HEK293T (cell line): ENCODE data around the gene DOK4.

Experiments used
- CTCF ChIA-PET: fragments of 350-600 bp; formaldehyde crosslinking; extraction: SDS; loops from one replicate; lab custom pipeline; 2021; ENCODE audit warnings: antibody characterized with exemption, inconsistent platforms; lab: Yijun Ruan, JAX
- POLR2A ChIA-PET: fragments of 350-600 bp; formaldehyde crosslinking; extraction: SDS; loops from one replicate; lab custom pipeline; 2020; ENCODE audit warnings: antibody characterized with exemption, inconsistent platforms; lab: Yijun Ruan, JAX
- DNase-seq: peaks from one replicate; pipeline ENCODE4 v3.0.0; 2012; ENCODE audit warnings: mixed read lengths; ENCODE audit errors: extremely low spot score
- ARNT ChIP-seq: fragments of 450-650 bp; IDR thresholded peaks from 2 replicates; pipeline ENCODE4 v1.6.1; 2017; ENCODE audit warnings: mild to moderate bottlenecking
- BHLHE40 ChIP-seq: fragments of 450-650 bp; IDR thresholded peaks from 2 replicates; pipeline ENCODE4 v1.6.1; 2016; ENCODE audit warnings: mild to moderate bottlenecking, moderate library complexity, borderline replicate concordance
- CTBP1 ChIP-seq: fragments of 450-650 bp; IDR thresholded peaks from 2 replicates; pipeline ENCODE4 v1.6.1; 2016; ENCODE audit warnings: borderline replicate concordance
- ELF4 ChIP-seq: fragments of 450-650 bp; IDR thresholded peaks from 2 replicates; pipeline ENCODE4 v1.6.1; 2017; ENCODE audit warnings: antibody characterized with exemption
- FOXA1 ChIP-seq: fragments of 450-650 bp; IDR thresholded peaks from 2 replicates; pipeline ENCODE4 v1.6.1; 2016; ENCODE audit warnings: mild to moderate bottlenecking
- FOXK2 ChIP-seq: fragments of 450-650 bp; IDR thresholded peaks from 2 replicates; pipeline ENCODE4 v1.6.1; 2016; ENCODE audit warnings: mild to moderate bottlenecking
- FOXM1 ChIP-seq: fragments of 450-650 bp; IDR thresholded peaks from 2 replicates; pipeline ENCODE4 v1.6.1; 2017; ENCODE audit warnings: mild to moderate bottlenecking, borderline replicate concordance
- HDGF ChIP-seq: fragments of 450-650 bp; IDR thresholded peaks from 2 replicates; pipeline ENCODE4 v1.6.1; 2017; ENCODE audit warnings: antibody characterized with exemption, borderline replicate concordance
- L3MBTL2 ChIP-seq: fragments of 450-650 bp; conservative IDR thresholded peaks from 2 replicates; pipeline ENCODE4 v1.6.1; 2016; ENCODE audit warnings: mild to moderate bottlenecking
- LEF1 ChIP-seq: fragments of 450-650 bp; IDR thresholded peaks from 2 replicates; pipeline ENCODE4 v1.6.1; 2017; ENCODE audit warnings: mild to moderate bottlenecking, borderline replicate concordance
- NFRKB ChIP-seq: fragments of 450-650 bp; IDR thresholded peaks from 2 replicates; pipeline ENCODE4 v1.6.1; 2016; ENCODE audit warnings: mild to moderate bottlenecking, moderate library complexity
- SP1 ChIP-seq: fragments of 450-650 bp; IDR thresholded peaks from 2 replicates; pipeline ENCODE4 v1.6.1; 2017
- SUZ12 ChIP-seq: fragments of 450-650 bp; IDR thresholded peaks from 2 replicates; pipeline ENCODE4 v1.6.1; 2016; ENCODE audit warnings: mild to moderate bottlenecking
- TARDBP ChIP-seq: fragments of 450-650 bp; IDR thresholded peaks from 2 replicates; pipeline ENCODE4 v1.6.1; 2016
- ZNF384 ChIP-seq: fragments of 450-650 bp; IDR thresholded peaks from 2 replicates; pipeline ENCODE4 v1.6.1; 2016
- TF ChIP-seq, protein P1 (sequence below): fragments of 450-650 bp; IDR thresholded peaks from 2 replicates; pipeline ENCODE4 v1.6.1; 2016

The DOK4 gene

DNA sequence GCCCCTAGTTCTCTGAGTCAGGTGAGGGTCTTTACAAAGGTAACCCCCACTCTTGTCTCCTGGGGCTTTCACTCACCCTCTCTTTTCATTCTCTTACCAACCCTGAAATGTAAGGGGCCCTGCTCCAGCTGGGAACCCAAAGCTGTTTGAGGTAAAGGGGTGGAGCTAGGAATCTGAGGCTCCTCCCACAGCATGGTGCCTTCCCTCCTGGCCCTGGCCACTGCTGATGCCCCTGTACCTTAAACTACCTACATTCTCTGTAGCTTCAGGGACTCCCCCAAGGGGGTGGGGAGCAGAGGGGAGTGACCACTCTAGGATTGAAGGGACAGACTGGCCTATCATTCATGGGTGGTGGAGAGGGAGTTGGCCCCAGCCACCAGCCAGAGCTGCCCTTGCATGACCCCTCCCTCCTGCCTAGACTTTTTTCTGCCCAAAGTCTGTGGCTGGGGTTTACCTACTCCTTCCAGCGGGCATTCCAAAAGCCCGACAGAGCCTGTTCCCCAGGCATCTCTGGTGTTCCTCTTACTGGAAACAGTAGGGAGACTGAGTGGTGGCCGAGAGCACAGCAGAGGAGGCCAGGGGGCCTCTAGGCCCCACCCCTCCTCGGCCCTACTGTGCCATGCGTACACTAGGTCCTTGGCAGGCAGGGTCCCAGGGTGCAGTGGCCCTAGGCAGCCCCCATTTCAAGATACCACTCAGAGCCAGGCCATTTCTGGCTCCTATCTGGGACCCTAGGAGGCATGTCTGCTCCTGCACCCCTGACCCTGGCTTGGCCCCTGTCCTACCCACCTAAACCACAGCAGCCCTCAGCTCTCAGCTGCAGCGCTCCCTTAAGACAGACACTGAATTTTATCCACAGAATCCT, 9.5 kb downstream of the DOK4 start:
- DNase-seq, result no peak
- CTCF ChIA-PET, result interaction anchor here (2.2 kb wide), 1 partner anchor 43 kb away, joined by 8 read pairs; no protein-coding TSS in a partner anchor
- POLR2A ChIA-PET, result interaction anchor here (0.6 to 2.2 kb wide), 3 partner anchors 8 to 14 kb away, joined by 3 to 8 read pairs (median 3); partner anchors contain the start of gene POLR2C
- no peak for TF ChIP-seq SUZ12
- TF ChIP-seq FOXM1, result no peak

DNA sequence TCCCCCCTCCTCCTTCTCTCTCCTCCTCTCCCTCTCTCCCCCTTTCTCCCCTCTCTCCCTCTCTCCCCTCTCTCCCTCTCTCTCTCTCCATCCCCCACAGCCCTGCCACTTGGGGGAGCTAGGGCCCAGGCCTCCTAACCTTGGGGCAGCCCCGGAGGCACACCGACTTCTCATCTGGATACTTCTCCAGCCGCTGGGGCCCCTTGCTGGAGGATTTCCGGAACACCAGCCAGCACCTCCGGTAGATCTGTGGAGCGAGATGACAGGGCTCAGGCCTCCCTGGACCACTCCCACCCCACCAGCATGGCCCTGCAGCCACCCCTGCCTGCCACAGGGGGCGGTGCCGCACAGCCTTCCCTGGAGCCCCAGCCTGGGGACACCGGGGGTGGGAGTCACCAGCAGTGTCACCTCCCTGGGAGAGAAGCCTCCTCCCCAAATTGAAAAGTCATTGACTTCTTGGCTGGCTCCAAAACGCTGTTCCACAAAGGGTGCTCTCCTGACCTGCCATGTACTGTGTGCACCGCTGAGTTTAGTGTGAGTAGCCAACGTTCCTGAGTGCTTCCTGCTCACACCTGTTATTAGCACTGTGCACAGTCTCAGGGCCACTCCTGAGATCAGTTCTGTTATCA, 10.5 kb downstream of the DOK4 start:
- CTCF ChIA-PET, result interaction anchor here (0.6 to 2.2 kb wide), 2 partner anchors 21 to 44 kb away, joined by 3 to 8 read pairs; no protein-coding TSS in a partner anchor
- DNase-seq, result peak; percentile 82
- TF ChIP-seq BHLHE40, result no peak
- TF ChIP-seq CTBP1, result no peak
- TF ChIP-seq TARDBP, result no peak
- no peak for TF ChIP-seq FOXK2
- TF ChIP-seq NFRKB, result no peak
- no peak for TF ChIP-seq FOXA1
- TF ChIP-seq FOXM1, result no peak
- POLR2A ChIA-PET, result interaction anchor here (1.4 to 2.2 kb wide), 3 partner anchors 11 to 29 kb away, joined by 3 to 8 read pairs (median 4); partner anchors contain the start of genes CIAPIN1, COQ9 and POLR2C

DNA sequence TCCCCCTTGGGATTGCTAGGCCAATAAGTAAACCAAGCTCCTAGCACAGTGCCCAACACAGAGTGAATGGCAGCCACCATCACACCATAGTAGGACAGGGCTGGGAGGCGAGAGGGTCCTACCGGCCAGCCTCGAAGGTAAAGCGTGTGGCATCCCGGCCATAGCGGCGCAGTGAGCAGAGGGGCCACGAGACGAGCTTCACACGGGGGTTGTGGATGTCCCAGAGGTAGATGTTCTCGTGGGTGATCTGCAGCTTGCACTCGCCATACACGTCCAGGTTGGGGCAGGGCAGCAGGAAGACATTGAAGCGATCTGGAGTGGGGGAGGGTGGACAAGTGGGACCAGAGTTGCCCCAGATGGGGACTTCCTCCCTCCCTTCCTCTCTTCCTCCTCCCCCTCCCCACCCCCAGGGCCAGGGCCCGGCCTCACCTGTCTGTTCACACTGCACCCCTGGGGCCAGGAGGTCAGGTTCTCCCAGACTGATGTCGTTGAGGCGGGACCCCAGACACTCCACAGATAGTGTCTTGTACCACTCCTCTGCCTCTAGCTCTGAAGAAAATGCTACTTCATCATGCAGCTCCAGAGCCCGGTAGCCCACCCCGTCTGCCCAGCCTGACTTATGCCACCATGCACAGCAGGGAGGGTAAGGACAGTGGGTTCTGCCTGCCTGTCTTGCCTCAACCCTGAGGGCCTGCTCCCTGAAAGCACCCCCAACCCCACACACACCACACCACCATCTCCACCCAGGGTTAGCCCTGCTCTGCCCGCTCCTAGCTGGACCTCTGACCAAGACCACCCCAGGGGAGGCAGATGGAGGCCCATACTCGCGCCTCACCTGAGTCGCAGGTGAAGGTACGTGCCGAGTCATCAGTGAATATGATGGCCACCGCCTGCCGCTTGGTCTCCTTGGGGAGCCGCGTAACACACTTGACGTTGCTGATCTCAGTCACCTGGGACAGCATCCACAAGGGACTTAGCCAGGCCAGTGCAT, 11.3 kb downstream of the DOK4 start:
- POLR2A ChIA-PET, result interaction anchor here (0.6 to 2.2 kb wide), 2 partner anchors 13 to 28 kb away, joined by 3 to 8 read pairs (median 4); partner anchors contain the start of genes CIAPIN1, COQ9 and POLR2C
- CTCF ChIA-PET, result interaction anchor here (0.6 to 2.6 kb wide), 3 partner anchors 13 to 45 kb away, joined by 3 to 9 read pairs (median 8); partner anchors contain the start of gene POLR2C
- DNase-seq, result no peak
- TF ChIP-seq SUZ12 (no peak), SP1 (no peak), LEF1 (no peak), FOXM1 (no peak), HDGF (no peak), TARDBP (no peak), ELF4 (no peak), FOXK2 (no peak), ARNT (no peak), ZNF384 (no peak), L3MBTL2 (no peak), FOXA1 (no peak), BHLHE40 (no peak), NFRKB (no peak), CTBP1 (no peak)
- TF ChIP-seq, protein P1, sequence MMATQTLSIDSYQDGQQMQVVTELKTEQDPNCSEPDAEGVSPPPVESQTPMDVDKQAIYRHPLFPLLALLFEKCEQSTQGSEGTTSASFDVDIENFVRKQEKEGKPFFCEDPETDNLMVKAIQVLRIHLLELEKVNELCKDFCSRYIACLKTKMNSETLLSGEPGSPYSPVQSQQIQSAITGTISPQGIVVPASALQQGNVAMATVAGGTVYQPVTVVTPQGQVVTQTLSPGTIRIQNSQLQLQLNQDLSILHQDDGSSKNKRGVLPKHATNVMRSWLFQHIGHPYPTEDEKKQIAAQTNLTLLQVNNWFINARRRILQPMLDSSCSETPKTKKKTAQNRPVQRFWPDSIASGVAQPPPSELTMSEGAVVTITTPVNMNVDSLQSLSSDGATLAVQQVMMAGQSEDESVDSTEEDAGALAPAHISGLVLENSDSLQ, result no peak

DNA sequence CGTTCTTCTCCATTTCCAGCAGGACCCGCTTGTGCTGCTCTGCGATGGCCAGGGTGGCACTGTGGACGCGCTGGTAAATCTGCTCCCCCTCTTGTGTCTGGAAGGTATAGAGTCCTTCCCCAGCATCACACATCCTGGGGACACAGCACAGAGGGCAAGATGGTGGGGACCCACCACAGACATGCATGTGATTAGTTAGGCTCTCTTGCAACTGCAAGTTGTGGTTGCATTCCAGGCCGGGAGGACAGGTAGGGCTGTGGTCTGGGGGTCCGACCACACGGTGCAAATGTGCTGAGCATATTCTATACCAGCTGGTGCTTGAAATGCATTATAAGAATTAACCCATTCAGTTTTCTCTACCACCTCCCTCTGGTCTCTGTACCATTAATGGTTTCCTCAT, 12.4 kb downstream of the DOK4 start:
- CTCF ChIA-PET, result interaction anchor here (2.6 kb wide), 1 partner anchor 12 kb away, joined by 9 read pairs; the partner anchor contains the start of gene POLR2C

More for the DNA sequence above, 12.4 kb downstream of the DOK4 start:
- no peak for TF ChIP-seq ARNT
- TF ChIP-seq FOXA1, result no peak
- TF ChIP-seq NFRKB, result no peak
- TF ChIP-seq FOXM1, result no peak
- TF ChIP-seq FOXK2, result no peak
- no peak for TF ChIP-seq BHLHE40
- TF ChIP-seq ELF4, result no peak
- TF ChIP-seq SUZ12, result no peak
- TF ChIP-seq HDGF, result no peak
- no peak for TF ChIP-seq L3MBTL2
- TF ChIP-seq, protein P1, result no peak
- no peak for TF ChIP-seq TARDBP
- no peak for TF ChIP-seq ZNF384
- no peak for TF ChIP-seq LEF1
- POLR2A ChIA-PET, result interaction anchor here (0.6 to 1.6 kb wide), 3 partner anchors 11 to 27 kb away, joined by 3 to 4 read pairs (median 4); partner anchors contain the start of genes CIAPIN1, COQ9 and POLR2C
- no peak for DNase-seq
